Measurements from ENCODE around the gene GNG4.
"Not testable (repeated sequence)": the region's sequence is repeated elsewhere in the genome, so short reads cannot be mapped to it uniquely, and the experiment has no call there.

The GNG4 gene

GRCh38 chr1:235614442-235614954 is 35.1 kb downstream of the GNG4 start:
- no peaks in the 10 kb centered on the region for H3K27me3 ChIP-seq (ENCODE audit: control insufficient read depth, insufficient read depth, low read length)
- no peaks in the 10 kb centered on the region for H3K36me3 ChIP-seq (ENCODE audit: control insufficient read depth, insufficient read depth, low read length)
- H3K9me3 ChIP-seq (ENCODE audit: control insufficient read depth, insufficient read depth, low read length): no peaks in the 10 kb centered on the region
- no peaks in the 10 kb centered on the region for H3K4me1 ChIP-seq (ENCODE audit: control insufficient read depth, insufficient read depth, low read length)
- H3K9ac ChIP-seq (ENCODE audit: low read depth, low read length): no peak overlapping the region
- H3K4me3 ChIP-seq (ENCODE audit: low read depth, low read length): no peak overlapping the region

- no peaks in the 10 kb centered on the region for H3K36me3 ChIP-seq (ENCODE audit: control insufficient read depth, insufficient read depth, low read length)
- H3K4me3 ChIP-seq (ENCODE audit: low read depth, low read length): no peak overlapping the region
- no peaks in the 10 kb centered on the region for H3K9me3 ChIP-seq (ENCODE audit: control insufficient read depth, insufficient read depth, low read length)
- no peaks in the 10 kb centered on the region for H3K27me3 ChIP-seq (ENCODE audit: control insufficient read depth, insufficient read depth, low read length)
- no peaks in the 10 kb centered on the region for H3K4me1 ChIP-seq (ENCODE audit: control insufficient read depth, insufficient read depth, low read length)
- no peak overlapping the region for H3K9ac ChIP-seq (ENCODE audit: low read depth, low read length)
Measured at GRCh38 chr1:235613602-235614001, 36.0 kb downstream of the GNG4 start.

- no peaks in the 10 kb centered on the region for H3K27me3 ChIP-seq (ENCODE audit: control insufficient read depth, insufficient read depth, low read length)
- no peaks in the 10 kb centered on the region for H3K9me3 ChIP-seq (ENCODE audit: control insufficient read depth, insufficient read depth, low read length)
- H3K4me3 ChIP-seq (ENCODE audit: low read depth, low read length): no peak overlapping the region
- no peak overlapping the region for H3K9ac ChIP-seq (ENCODE audit: low read depth, low read length)
- no peaks in the 10 kb centered on the region for H3K4me1 ChIP-seq (ENCODE audit: control insufficient read depth, insufficient read depth, low read length)
- H3K36me3 ChIP-seq (ENCODE audit: control insufficient read depth, insufficient read depth, low read length): no peaks in the 10 kb centered on the region
Measured at GRCh38 chr1:235612761-235613160, 36.8 kb downstream of the GNG4 start.

- no peak overlapping the region for H3K4me3 ChIP-seq (ENCODE audit: low read depth, low read length)
- H3K9ac ChIP-seq (ENCODE audit: low read depth, low read length): no peak overlapping the region
- no peaks in the 10 kb centered on the region for H3K9me3 ChIP-seq (ENCODE audit: control insufficient read depth, insufficient read depth, low read length)
- no peaks in the 10 kb centered on the region for H3K27me3 ChIP-seq (ENCODE audit: control insufficient read depth, insufficient read depth, low read length)
- H3K36me3 ChIP-seq (ENCODE audit: control insufficient read depth, insufficient read depth, low read length): no peaks in the 10 kb centered on the region
- H3K4me1 ChIP-seq (ENCODE audit: control insufficient read depth, insufficient read depth, low read length): no peaks in the 10 kb centered on the region
Measured at GRCh38 chr1:235610157-235610556, 39.4 kb downstream of the GNG4 start.

DNA sequence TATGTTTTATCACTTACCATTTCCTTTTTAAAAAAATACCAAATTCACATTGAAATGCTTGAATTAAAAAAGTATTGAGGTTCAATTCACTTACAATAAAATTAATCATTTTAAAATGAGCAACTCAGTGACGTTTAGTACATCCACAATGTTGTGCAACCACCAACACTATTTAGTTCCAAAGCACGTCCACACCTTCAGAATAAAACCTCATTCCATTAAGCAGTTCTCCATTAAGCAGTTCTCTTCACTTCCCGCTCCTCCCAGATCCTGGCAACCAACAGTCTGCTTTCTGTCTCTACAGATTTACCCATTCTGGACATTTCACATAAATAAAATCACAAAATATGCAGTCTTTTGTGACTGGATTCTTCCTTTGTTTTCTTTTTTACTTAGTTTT is 41.3 kb downstream of the GNG4 start:
- H3K27me3 ChIP-seq (ENCODE audit: control insufficient read depth, insufficient read depth, low read length): no peaks in the 10 kb centered on the region
- H3K9me3 ChIP-seq (ENCODE audit: control insufficient read depth, insufficient read depth, low read length): no peaks in the 10 kb centered on the region
- H3K4me3 ChIP-seq (ENCODE audit: low read depth, low read length): no peak overlapping the region
- no peaks in the 10 kb centered on the region for H3K36me3 ChIP-seq (ENCODE audit: control insufficient read depth, insufficient read depth, low read length)
- no peaks in the 10 kb centered on the region for H3K4me1 ChIP-seq (ENCODE audit: control insufficient read depth, insufficient read depth, low read length)
- no peak overlapping the region for H3K9ac ChIP-seq (ENCODE audit: low read depth, low read length)

- Histone ChIP-seq H3K4me3 (ENCODE audit: low read depth, low read length) (no peak overlapping the region), H3K9me3 (ENCODE audit: control insufficient read depth, insufficient read depth, low read length) (no peaks in the 10 kb centered on the region), H3K27me3 (ENCODE audit: control insufficient read depth, insufficient read depth, low read length) (no peaks in the 10 kb centered on the region), H3K9ac (ENCODE audit: low read depth, low read length) (no peak overlapping the region), H3K36me3 (ENCODE audit: control insufficient read depth, insufficient read depth, low read length) (no peaks in the 10 kb centered on the region), H3K4me1 (ENCODE audit: control insufficient read depth, insufficient read depth, low read length) (no peaks in the 10 kb centered on the region)
Measured at GRCh38 chr1:235607284-235607683, 42.3 kb downstream of the GNG4 start.

- Histone ChIP-seq H3K4me1 (ENCODE audit: control insufficient read depth, insufficient read depth, low read length) (no peaks in the 10 kb centered on the region), H3K36me3 (ENCODE audit: control insufficient read depth, insufficient read depth, low read length) (no peaks in the 10 kb centered on the region), H3K4me3 (ENCODE audit: low read depth, low read length) (no peak overlapping the region), H3K9me3 (ENCODE audit: control insufficient read depth, insufficient read depth, low read length) (no peaks in the 10 kb centered on the region), H3K27me3 (ENCODE audit: control insufficient read depth, insufficient read depth, low read length) (no peaks in the 10 kb centered on the region), H3K9ac (ENCODE audit: low read depth, low read length) (no peak overlapping the region)
Measured at GRCh38 chr1:235601104-235601503, 48.5 kb downstream of the GNG4 start.

DNA sequence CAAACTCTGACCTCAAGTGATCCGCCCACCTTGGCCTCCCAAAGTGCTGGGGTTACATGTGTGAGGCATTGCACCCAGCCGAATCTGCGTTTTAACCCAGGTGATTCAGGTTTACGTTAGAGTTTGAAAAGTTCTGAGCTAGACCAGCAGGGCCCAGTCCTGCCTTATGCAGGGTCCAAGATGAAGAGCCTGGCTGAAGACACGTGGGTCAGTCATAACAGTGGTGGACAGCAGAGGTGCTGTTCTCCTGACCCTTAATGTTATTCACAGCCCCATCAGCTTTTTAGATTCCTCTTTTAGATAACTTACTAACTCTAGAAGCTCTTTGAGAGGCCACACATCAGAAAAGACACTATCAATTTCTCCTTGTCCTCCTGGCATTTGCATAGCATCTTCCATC is 50.0 kb downstream of the GNG4 start:
- H3K4me3 ChIP-seq (ENCODE audit: low read depth, low read length): no peak overlapping the region
- H3K9ac ChIP-seq (ENCODE audit: low read depth, low read length): no peak overlapping the region
- H3K4me1 ChIP-seq (ENCODE audit: control insufficient read depth, insufficient read depth, low read length): no peaks in the 10 kb centered on the region
- no peaks in the 10 kb centered on the region for H3K27me3 ChIP-seq (ENCODE audit: control insufficient read depth, insufficient read depth, low read length)
- H3K36me3 ChIP-seq (ENCODE audit: control insufficient read depth, insufficient read depth, low read length): no peaks in the 10 kb centered on the region
- H3K9me3 ChIP-seq (ENCODE audit: control insufficient read depth, insufficient read depth, low read length): no peaks in the 10 kb centered on the region

DNA sequence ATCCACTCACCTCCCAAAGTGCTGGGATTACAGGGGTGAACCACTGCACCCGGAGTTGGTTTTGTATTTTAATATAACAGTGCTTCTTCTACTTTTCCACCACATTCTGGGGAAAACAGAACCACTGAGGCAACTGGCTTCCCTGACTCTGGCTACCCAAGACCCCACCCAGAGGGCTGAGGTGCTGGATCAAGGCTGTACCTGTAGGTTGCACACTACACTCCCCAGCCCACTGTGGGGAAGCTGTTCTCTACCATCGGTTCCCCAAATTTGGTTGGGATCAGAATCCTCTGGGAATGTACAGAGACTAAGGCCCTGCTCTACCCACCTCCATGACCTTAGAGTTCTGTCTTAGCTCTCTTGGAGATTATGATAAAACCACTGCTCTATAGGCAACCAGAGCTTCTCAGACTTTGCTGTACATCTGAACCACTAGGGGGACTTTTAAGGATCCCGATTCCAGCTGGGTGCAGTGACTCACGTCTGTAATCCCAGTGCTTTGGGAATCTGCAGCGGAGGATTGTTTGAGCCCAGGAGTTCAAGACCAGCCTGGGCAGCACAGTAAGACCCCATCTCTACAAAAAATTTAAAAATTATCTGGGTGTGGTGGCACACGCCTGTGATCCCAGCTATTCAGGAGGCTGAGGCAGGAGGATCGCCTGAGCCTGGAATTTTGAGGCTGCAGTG is 51.6 kb downstream of the GNG4 start:
- H3K27me3 ChIP-seq (ENCODE audit: control insufficient read depth, insufficient read depth, low read length): no peaks in the 10 kb centered on the region
- H3K9me3 ChIP-seq (ENCODE audit: control insufficient read depth, insufficient read depth, low read length): no peaks in the 10 kb centered on the region
- no peak overlapping the region for H3K4me3 ChIP-seq (ENCODE audit: low read depth, low read length)
- no peaks in the 10 kb centered on the region for H3K4me1 ChIP-seq (ENCODE audit: control insufficient read depth, insufficient read depth, low read length)
- no peak overlapping the region for H3K9ac ChIP-seq (ENCODE audit: low read depth, low read length)
- no peaks in the 10 kb centered on the region for H3K36me3 ChIP-seq (ENCODE audit: control insufficient read depth, insufficient read depth, low read length)

- no peaks in the 10 kb centered on the region for H3K27me3 ChIP-seq (ENCODE audit: control insufficient read depth, insufficient read depth, low read length)
Measured at GRCh38 chr1:235595079-235595478, 54.5 kb downstream of the GNG4 start.

DNA sequence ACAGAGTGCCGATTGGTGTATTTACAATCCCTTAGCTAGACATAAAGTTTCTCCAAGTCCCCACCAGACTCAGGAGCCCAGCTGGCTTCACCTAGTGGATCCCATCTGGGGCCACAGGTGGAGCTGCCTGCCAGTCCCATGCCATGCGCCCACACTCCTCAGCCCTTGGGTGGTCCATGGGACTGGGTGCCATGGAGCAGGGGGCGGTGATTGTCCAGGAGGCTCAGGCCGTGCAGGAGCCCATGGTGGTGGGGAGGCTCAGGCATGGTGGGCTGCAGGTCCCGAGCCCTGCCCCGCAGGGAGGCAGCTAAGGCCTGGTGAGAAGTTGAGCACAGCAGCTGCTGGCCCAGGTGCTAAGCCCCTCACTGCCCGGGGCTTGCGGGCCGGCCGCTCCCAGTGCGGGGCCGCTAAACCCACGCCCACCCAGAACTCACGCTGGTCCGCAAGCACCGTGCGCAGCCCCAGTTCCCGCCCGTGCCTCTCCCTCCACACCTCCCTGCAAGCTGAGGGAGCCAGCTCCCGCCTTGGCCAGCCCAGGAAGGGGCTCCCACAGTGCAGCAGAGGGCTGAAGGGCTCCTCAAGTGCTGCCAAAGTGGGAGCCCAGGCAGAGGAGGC is 55.2 kb downstream of the GNG4 start:
- not testable (repeated sequence) for H3K27me3 ChIP-seq (ENCODE audit: control insufficient read depth, insufficient read depth, low read length); H3K9ac ChIP-seq (ENCODE audit: low read depth, low read length); H3K4me1 ChIP-seq (ENCODE audit: control insufficient read depth, insufficient read depth, low read length); H3K36me3 ChIP-seq (ENCODE audit: control insufficient read depth, insufficient read depth, low read length); H3K4me3 ChIP-seq (ENCODE audit: low read depth, low read length); H3K9me3 ChIP-seq (ENCODE audit: control insufficient read depth, insufficient read depth, low read length)

More at GRCh38 chr1:235595079-235595478, 54.5 kb downstream of the GNG4 start:
- Histone ChIP-seq H3K4me3 (ENCODE audit: low read depth, low read length) (no peak overlapping the region), H3K9ac (ENCODE audit: low read depth, low read length) (no peak overlapping the region), H3K36me3 (ENCODE audit: control insufficient read depth, insufficient read depth, low read length) (no peaks in the 10 kb centered on the region), H3K9me3 (ENCODE audit: control insufficient read depth, insufficient read depth, low read length) (no peaks in the 10 kb centered on the region), H3K4me1 (ENCODE audit: control insufficient read depth, insufficient read depth, low read length) (no peaks in the 10 kb centered on the region)

- no peak overlapping the region for H3K4me3 ChIP-seq (ENCODE audit: low read depth, low read length)
- no peak overlapping the region for H3K9ac ChIP-seq (ENCODE audit: low read depth, low read length)
- H3K36me3 ChIP-seq (ENCODE audit: control insufficient read depth, insufficient read depth, low read length): peaks cover 4% of the 10 kb centered on the region
- H3K4me1 ChIP-seq (ENCODE audit: control insufficient read depth, insufficient read depth, low read length): no peaks in the 10 kb centered on the region
- no peaks in the 10 kb centered on the region for H3K9me3 ChIP-seq (ENCODE audit: control insufficient read depth, insufficient read depth, low read length)
- no peaks in the 10 kb centered on the region for H3K27me3 ChIP-seq (ENCODE audit: control insufficient read depth, insufficient read depth, low read length)
Measured at GRCh38 chr1:235588916-235589515, 60.6 kb downstream of the GNG4 start.

Measured in iPS-15b (cell line).